AG04449 (cell line): ENCODE data around the gene FAXDC2.

Source experiments
- CTCF ChIA-PET: fragments of 350-600 bp; formaldehyde crosslinking; extraction: SDS; loops from one replicate; lab custom pipeline; 2021; ENCODE audit warnings: antibody characterized with exemption; lab: Yijun Ruan, JAX
- POLR2A ChIA-PET: fragments of 400-600, 350-600 bp; formaldehyde crosslinking; extraction: SDS; loops from one replicate; lab custom pipeline; 2020; ENCODE audit warnings: antibody characterized with exemption, inconsistent platforms; lab: Yijun Ruan, JAX
- DNase-seq: peaks from one replicate; pipeline ENCODE4 v3.0.0-alpha.2; 2010; ENCODE audit warnings: low read depth, low spot score
- H3K4me3 ChIP-seq: 2 replicates; pipeline ENCODE4 v1.5.1; 2011; ENCODE audit warnings: low read depth, mild to moderate bottlenecking, control low read depth, low read length
- CTCF ChIP-seq: IDR thresholded peaks from one replicate; pipeline ENCODE4 v1.5.1; 2011; ENCODE audit warnings: mild to moderate bottlenecking, moderate library complexity, low read length, control low read depth, inconsistent platforms; ENCODE audit not compliant: insufficient read depth; ENCODE audit errors: missing control alignments

FAXDC2 gene

GRCh38 chr5:154802050-154802449, 48.4 kb downstream of the FAXDC2 start:
- no peak overlapping the region for H3K4me3 ChIP-seq
- ChIA-PET CTCF (interaction anchor here (1.2 to 3.0 kb wide), 4 partner anchors 9 to 151 kb away, joined by 3 to 16 read pairs (median 6); no protein-coding TSS in a partner anchor), POLR2A (no interaction called here)
- no peak for DNase-seq
- TF ChIP-seq CTCF = no peak

DNA sequence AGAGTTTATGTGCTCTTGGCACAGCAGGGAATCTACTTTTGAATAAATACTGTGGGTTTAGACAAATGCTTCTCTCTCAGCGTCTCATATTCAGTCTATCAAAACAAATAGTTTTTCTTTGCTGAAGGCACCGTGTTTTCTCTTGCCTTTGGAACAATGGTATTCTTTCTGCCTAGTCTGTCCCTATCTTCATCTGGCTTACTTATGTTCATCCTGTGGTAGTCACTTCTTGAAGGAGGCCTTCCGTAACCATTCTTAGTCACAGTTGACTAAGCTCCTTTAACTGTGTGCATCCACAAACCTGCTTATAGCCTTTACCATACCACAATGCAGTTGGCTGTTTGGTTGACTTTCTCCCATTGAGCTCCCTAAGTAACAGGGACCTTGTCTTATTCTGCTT, 49.3 kb downstream of the FAXDC2 start:
- no peak overlapping the region for H3K4me3 ChIP-seq
- peak; percentile 23 for DNase-seq
- POLR2A ChIA-PET = no interaction called here
- CTCF ChIA-PET = interaction anchor here (0.6 to 3.0 kb wide), 6 partner anchors 10 to 153 kb away, joined by 3 to 16 read pairs (median 4); no protein-coding TSS in a partner anchor
- TF ChIP-seq CTCF = no peak

- ChIA-PET CTCF (interaction anchor here (1.0 to 3.0 kb wide), 4 partner anchors 15 to 153 kb away, joined by 3 to 16 read pairs (median 3); no protein-coding TSS in a partner anchor), POLR2A (interaction anchor here (0.5 kb wide), 1 partner anchor 11 kb away, joined by 4 read pairs; no protein-coding TSS in a partner anchor)
- no peak overlapping the region for H3K4me3 ChIP-seq
- DNase-seq = no peak
- TF ChIP-seq CTCF = no peak
Measured at GRCh38 chr5:154800582-154800981, 49.8 kb downstream of the FAXDC2 start.

DNA sequence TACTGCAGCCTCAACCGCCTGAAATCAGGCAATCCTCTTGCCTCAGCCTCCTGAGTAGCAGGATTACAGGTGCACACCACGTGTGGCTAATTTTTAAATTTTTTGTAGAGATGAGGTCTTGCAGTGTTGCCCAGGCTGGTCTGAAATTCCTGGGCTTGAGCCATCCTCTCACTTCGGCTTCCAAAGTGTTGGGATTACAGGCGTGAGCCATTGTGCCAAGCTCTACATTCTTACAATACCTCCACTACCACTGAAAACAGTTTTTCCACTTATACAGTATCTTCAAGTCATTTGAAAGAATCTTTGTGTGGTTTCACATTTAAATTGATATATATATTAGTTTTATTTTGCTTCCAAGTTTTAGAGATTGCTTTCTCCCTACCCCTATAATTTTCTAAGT, 52.6 kb downstream of the FAXDC2 start:
- CTCF ChIA-PET = interaction anchor here (2.5 kb wide), 1 partner anchor 147 kb away, joined by 8 read pairs; no protein-coding TSS in a partner anchor
- no peak for TF ChIP-seq CTCF
- DNase-seq = peak; percentile 12
- POLR2A ChIA-PET = no interaction called here
- no peak overlapping the region for H3K4me3 ChIP-seq

DNA sequence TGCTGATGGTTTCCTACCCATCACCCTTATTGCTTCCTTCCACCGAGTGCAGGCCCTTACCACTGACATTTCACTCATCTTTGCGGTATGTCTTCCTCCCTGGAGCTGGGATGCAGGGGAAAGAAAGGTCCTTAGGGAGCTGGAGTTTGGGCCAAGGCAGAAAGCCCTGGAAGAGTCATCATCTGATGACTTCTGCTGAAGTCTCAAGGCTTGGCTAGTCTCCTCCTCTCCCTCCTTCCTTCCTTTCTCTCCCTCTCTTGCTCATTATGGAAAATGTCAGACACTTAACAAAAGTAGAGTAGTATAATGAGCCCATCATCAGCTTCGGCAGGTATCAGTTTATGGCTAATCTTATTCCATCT, 55.2 kb downstream of the FAXDC2 start:
- no peak for TF ChIP-seq CTCF
- CTCF ChIA-PET = interaction anchor here (1.4 kb wide), 1 partner anchor 16 kb away, joined by 4 read pairs; no protein-coding TSS in a partner anchor
- no peak overlapping the region for H3K4me3 ChIP-seq
- no peak for DNase-seq
- POLR2A ChIA-PET = no interaction called here

GRCh38 chr5:154794525-154795234, 55.7 kb downstream of the FAXDC2 start:
- no peak for TF ChIP-seq CTCF
- ChIA-PET CTCF (interaction anchor here (1.4 kb wide), 1 partner anchor 17 kb away, joined by 4 read pairs; no protein-coding TSS in a partner anchor), POLR2A (no interaction called here)
- no peak for DNase-seq
- no peak overlapping the region for H3K4me3 ChIP-seq
